Stimulated activated CD8-positive, alpha-beta memory T cell treated with anti-CD3 and anti-CD28 coated beads, Interleukin-7, amount 100 ng/mL, for 48 hours (primary cell): Measurements from ENCODE around the gene BARX2.

ENCODE experiments used
- DNase-seq, 2 donors: peaks; one replicate each; pipeline ENCODE4 v3.0.0-alpha.2; 2020; ENCODE audit warnings: low read depth in 1 of 2; ENCODE audit errors: extremely low read depth in 1 of 2

Gene BARX2

DNA sequence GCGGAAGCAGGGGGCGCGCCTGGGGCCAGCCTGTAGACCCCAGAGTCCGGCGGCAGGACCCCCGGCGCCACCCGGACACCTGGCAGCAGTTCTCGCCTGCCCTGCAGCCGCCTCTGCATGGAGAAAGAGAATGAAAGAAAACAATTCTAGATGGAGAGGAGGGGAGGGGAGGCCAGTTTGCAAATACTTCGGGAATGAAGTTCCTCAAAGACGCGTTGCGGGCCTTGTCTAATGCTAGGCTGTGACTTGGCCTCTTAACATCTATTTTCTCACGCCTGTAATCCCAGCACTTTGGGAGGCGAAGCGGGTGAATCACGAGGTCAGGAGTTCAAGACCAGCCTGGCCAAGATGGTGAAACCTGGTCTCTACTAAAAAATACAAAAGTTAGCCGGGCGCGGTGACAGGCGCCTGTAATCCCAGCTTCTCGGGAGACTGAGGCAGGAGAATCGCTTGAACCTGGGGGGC is 2.1 kb upstream of the BARX2 start:
- no peak for DNase-seq

- DNase-seq: no peak
These were observed 1.3 kb upstream of the BARX2 start for GRCh38 chr11:129374081-129374992.

DNA sequence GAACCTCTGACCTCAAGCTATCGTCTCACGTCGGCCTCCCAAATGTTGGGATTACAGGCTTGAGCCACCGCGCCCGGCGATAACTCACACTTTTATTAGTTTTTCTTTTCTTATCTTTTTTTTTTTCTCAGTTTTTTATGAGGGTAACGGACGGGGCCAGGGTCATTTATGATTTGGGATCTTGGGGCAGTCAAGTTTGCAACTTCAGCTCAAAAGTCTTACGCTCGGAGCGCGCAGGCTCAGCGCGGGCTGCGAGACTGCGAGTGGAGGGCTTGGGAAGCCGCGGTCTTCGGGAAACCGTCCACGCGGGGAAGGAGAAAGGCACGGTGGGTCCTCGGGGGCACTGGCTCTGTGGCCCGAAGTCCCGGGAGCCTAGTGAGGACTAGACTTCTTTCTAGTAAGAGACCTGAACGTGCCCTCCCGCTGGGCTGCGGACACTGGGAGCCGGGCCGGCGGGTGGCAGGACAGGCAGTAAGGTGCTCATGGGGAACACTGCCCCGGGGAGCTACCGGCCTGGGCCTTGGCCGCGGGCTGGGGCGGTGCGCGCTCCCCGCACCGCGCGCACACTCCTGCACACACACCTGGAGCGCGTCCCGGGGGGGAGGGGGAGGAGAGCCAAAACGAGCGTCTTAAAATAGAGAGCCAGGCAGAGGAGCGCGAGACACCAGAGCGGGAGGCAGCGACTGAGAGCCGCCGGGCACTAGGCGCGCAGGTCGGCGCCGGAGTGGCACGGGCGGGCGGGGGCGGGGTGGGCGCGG is 476 bp upstream of the BARX2 start:
- no peak for DNase-seq

- DNase-seq: no peak
These were observed 1.2 kb downstream of the BARX2 start for GRCh38 chr11:129376658-129377341.

GRCh38 chr11:129377739-129378138 is 2.1 kb downstream of the BARX2 start:
- DNase-seq: no peak

- DNase-seq: no peak
These were observed 4.8 kb downstream of the BARX2 start for GRCh38 chr11:129380413-129380812.

- DNase-seq: no peak
These were observed 6.9 kb downstream of the BARX2 start for GRCh38 chr11:129382583-129382982.

DNA sequence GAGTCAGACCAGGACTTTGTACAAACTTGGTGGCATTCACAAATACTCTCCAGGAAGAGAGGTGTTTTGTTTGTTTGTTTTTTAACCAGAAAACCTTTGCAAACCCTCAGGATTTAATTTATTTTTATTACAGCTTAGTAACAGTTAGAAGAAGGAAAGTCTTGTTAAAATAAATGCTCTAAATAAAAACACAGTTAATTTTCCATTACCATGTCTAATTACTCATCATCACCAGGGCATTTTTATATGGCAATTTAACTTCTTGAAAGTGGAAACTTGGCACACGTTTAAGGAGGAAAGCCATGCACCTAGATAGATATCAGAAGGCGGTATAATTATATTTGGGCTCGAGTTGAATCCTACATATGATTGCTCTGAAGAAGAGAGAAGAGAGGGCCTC is 7.4 kb downstream of the BARX2 start:
- DNase-seq: no peak

GRCh38 chr11:129383502-129383901 is 7.9 kb downstream of the BARX2 start:
- no peak for DNase-seq

DNA sequence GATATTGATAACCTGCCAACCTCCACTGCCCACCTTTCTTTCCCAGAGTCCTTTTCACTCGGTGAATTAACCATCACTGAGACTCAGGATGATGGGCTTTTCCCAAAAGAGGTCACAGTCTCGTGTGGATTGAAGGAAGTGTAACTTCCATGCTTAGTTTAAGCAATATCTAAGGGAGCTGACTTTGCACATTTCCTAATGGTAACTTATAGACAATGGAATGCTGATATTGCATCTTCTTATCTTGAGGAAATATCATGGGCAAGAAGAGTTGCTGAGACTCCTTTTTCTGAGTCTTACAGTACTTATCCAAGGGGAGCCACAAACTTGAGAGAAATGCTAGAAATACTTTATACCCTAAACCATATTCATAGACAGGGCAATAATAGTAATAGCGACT is 8.8 kb downstream of the BARX2 start:
- no peak for DNase-seq

DNA sequence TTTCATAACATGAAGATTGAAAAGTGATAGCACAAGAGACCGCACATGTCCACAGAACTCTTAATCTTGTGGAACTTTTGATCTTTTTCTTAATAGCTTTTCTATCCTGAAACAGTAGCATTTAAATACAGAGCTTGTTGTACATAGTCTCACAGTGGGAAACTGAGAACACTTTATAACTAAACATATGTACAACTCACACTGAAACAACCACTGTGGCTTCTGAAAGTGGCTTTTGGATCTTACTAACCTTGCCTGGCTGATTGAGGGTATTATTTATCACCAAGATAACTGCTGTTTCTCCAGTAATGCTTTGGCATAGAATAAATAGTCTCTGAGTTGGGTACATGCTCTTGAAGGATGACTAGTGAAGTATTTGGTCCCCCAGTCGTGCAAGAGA is 10.2 kb downstream of the BARX2 start:
- DNase-seq: no peak

GRCh38 chr11:129386795-129387397 is 11.2 kb downstream of the BARX2 start:
- DNase-seq: no peak

DNA sequence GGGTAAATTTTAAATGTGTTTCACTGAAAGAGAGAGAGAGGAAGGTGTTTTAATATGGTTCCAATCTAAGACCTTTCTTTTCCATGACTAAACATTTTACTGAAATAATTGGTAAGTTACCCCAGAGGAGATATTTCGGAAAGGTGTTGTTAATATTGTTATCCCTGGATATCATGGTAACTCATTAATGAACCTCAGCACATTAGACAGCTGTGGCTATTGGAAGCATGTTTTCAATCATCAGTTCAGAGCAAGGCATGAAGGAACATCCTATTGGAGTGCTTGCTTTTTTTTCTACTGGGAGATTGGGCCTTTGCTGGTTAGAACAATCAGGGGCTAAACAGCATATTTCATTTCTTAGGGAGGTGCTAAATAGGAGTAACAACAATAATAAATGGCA is 11.8 kb downstream of the BARX2 start:
- no peak for DNase-seq

DNA sequence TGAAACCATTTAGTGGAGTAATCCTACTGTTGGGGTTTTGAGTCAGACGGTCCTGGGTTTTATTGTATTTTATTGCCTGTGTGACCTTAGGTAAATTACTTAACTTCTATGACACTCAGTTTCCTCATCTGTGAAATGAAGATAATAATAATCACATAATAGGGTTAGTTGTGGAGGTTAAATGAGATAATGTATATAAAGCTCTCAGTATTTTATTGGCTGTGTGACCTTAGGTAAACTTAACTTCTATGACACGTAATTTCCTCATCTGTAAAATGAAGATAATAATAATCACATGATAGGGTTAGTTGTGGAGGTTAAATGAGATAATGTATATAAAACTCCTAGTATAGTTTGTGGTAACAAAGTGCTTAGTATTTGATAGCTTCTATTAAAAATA is 13.2 kb downstream of the BARX2 start:
- no peak for DNase-seq

GRCh38 chr11:129390303-129390821 is 14.7 kb downstream of the BARX2 start:
- no peak for DNase-seq

DNA sequence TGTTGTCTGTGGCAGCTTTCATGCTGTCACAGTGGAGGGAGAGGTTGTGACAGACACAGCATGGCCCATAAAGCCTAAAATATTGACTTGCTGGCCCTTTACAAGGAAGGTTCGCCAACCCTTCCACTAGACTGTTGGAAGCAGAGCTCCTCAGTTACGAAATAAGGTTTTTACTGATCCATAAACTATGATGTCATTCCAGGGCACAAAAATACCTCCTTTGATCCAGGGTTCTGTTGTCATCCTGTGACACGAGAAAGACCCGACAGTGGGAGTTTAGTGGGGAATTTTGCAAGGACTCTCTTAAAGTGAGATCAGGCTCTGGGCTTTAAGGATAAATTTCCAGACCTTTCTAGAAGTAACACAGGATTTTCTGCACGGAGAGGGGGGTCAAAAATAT is 15.7 kb downstream of the BARX2 start:
- DNase-seq: no peak

DNA sequence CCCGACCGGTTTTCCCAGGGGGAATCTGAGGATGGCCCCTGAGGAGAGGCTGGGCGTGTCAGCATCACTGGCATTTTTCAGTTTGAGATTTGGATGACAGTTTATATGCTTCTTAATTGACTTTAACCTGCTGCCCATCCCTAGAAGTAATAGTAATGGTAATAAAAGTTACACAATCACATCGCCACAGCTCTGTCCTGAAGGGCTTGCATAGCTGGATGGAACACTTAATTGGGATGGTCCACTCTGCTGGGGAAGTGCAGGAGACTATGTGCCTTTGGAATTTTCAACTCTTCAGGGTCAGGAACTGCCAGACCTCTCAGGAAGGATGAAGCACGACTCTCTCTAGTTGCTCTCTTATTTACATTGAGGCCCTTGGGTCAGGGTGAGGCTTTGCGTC is 16.2 kb downstream of the BARX2 start:
- DNase-seq: no peak

GRCh38 chr11:129392995-129393394 is 17.3 kb downstream of the BARX2 start:
- DNase-seq: no peak

- no peak for DNase-seq
These were observed 19.1 kb downstream of the BARX2 start for GRCh38 chr11:129394709-129395108.

GRCh38 chr11:129395432-129395831 is 19.8 kb downstream of the BARX2 start:
- no peak for DNase-seq

DNA sequence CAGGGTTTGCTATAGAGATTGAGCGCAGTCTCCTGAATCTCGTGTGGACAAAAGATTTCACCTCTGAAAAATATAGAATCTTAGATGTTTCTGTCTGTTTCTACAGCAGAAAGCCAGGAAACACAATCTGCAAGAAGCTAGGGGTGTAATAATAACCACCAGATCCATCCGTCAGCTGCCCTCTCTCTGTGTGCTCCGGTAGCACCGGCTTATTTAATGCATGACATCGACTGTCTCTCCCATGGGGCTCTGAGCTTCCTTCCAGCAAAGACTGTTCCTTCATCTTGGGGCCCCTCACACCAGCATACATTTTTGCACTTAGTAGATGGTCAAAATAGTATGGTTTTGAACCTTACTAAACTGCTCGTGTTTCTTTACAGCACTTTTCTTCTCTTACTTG is 20.2 kb downstream of the BARX2 start:
- no peak for DNase-seq
